Measurements from ENCODE around the gene DNAJC16. TPM values are rescaled to one million over a fixed set of nuclear protein-coding genes. Genes with fewer than 3 reads are reported as not detected.
A peak's percentile ranks its signal among the peaks of the same experiment; 100 is the strongest.

DNAJC16 gene
- total and polyA plus RNA-seq, 9 of the 15 experiments (the other 6 are each of a cell fraction or from before 2014, with no cell fraction given) = 6.9 to 16.8 (median 12.8) TPM

DNA sequence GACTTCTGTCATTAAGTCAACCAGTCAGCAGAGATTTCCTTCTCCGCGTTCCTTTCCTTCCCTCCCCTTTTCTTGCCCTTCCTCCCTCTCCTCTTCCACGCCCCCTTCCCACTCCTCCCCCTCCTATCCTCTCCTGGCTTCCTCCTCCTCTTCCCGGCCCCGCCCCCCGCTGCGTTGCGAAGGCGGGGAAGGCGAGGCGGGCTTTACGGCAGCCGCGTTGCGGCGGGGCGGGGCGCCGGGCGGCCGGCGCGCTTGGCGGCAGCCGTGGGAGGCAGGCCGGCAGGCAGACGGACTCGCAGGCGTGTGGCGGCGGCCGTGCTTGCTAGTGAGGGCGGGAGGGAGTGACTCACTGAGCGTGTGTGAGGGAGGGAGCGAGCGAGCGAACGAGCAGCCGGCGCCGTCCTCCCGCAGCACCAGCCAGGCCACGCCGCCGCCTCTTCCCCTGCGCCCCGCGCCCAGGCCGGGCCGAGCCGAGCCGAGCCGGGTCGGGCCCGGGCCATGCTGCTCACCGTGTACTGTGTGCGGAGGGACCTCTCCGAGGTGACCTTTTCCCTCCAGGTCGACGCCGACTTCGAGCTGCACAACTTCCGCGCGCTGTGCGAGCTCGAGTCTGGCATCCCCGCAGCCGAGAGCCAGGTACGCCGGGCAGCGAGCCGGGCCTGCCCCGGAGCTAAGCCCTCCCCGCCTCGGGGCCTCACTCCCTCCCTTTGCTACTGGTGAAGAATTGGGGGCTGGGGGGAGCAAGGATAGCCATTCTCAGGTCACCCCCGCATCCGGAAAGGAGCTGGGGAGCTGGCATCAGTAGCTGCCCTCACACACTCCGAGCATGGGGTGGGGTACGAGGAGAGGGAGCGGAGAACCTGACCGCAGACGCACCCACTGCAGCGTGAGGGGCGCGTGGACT, 90.8 kb downstream of the DNAJC16 start, which contains the start of gene DDI2 (continued):
- TF ChIP-seq, protein P1, sequence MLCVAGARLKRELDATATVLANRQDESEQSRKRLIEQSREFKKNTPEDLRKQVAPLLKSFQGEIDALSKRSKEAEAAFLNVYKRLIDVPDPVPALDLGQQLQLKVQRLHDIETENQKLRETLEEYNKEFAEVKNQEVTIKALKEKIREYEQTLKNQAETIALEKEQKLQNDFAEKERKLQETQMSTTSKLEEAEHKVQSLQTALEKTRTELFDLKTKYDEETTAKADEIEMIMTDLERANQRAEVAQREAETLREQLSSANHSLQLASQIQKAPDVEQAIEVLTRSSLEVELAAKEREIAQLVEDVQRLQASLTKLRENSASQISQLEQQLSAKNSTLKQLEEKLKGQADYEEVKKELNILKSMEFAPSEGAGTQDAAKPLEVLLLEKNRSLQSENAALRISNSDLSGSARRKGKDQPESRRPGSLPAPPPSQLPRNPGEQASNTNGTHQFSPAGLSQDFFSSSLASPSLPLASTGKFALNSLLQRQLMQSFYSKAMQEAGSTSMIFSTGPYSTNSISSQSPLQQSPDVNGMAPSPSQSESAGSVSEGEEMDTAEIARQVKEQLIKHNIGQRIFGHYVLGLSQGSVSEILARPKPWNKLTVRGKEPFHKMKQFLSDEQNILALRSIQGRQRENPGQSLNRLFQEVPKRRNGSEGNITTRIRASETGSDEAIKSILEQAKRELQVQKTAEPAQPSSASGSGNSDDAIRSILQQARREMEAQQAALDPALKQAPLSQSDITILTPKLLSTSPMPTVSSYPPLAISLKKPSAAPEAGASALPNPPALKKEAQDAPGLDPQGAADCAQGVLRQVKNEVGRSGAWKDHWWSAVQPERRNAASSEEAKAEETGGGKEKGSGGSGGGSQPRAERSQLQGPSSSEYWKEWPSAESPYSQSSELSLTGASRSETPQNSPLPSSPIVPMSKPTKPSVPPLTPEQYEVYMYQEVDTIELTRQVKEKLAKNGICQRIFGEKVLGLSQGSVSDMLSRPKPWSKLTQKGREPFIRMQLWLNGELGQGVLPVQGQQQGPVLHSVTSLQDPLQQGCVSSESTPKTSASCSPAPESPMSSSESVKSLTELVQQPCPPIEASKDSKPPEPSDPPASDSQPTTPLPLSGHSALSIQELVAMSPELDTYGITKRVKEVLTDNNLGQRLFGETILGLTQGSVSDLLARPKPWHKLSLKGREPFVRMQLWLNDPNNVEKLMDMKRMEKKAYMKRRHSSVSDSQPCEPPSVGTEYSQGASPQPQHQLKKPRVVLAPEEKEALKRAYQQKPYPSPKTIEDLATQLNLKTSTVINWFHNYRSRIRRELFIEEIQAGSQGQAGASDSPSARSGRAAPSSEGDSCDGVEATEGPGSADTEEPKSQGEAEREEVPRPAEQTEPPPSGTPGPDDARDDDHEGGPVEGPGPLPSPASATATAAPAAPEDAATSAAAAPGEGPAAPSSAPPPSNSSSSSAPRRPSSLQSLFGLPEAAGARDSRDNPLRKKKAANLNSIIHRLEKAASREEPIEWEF (CRISPR knock-in tag; IDR thresholded peaks at IDR 0.05) = no peak
- TF ChIP-seq PHB (CRISPR knock-in tag; IDR thresholded peaks at IDR 0.05) (peak; percentile 84; the same call in 1 of the 2 replicates), MTA2 (IDR thresholded peaks at IDR 0.05; ENCODE audit: low read depth) (no peak), RBM22 (IDR thresholded peaks at IDR 0.05; ENCODE audit: low read depth, low read length, poor library complexity, severe bottlenecking) (peak; percentile 74), POLR2A (conservative IDR thresholded peaks at IDR 0.05) (peak; percentile 74), TAF9B (IDR thresholded peaks at IDR 0.05; ENCODE audit: partially characterized antibody) (no peak), RBFOX2 (IDR thresholded peaks at IDR 0.05; ENCODE audit: low read depth, low read length) (peak; percentile 98), DDX20 (tag; IDR thresholded peaks at IDR 0.05; ENCODE audit: low read depth) (no peak), ILK (tag; IDR thresholded peaks at IDR 0.05; ENCODE audit: borderline replicate concordance, low read depth) (no peak), SMAD4 (CRISPR knock-in tag; conservative IDR thresholded peaks at IDR 0.05) (peak; percentile 96), PHF8 (IDR thresholded peaks at IDR 0.05; ENCODE audit: borderline replicate concordance, low read length) (peak; percentile 92), HNRNPL (IDR thresholded peaks at IDR 0.05; ENCODE audit: low read depth, low read length) (peak; percentile 40; the same call in 1 of the 2 replicates), SLC30A9 (CRISPR knock-in tag; IDR thresholded peaks at IDR 0.05) (no peak)
- TF ChIP-seq, protein P2, sequence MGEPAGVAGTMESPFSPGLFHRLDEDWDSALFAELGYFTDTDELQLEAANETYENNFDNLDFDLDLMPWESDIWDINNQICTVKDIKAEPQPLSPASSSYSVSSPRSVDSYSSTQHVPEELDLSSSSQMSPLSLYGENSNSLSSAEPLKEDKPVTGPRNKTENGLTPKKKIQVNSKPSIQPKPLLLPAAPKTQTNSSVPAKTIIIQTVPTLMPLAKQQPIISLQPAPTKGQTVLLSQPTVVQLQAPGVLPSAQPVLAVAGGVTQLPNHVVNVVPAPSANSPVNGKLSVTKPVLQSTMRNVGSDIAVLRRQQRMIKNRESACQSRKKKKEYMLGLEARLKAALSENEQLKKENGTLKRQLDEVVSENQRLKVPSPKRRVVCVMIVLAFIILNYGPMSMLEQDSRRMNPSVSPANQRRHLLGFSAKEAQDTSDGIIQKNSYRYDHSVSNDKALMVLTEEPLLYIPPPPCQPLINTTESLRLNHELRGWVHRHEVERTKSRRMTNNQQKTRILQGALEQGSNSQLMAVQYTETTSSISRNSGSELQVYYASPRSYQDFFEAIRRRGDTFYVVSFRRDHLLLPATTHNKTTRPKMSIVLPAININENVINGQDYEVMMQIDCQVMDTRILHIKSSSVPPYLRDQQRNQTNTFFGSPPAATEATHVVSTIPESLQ (CRISPR knock-in tag; IDR thresholded peaks at IDR 0.05) = 0 out of 2 replicates have a peak, but pooled peaks have one; percentile 22
- TF ChIP-seq, protein P3, sequence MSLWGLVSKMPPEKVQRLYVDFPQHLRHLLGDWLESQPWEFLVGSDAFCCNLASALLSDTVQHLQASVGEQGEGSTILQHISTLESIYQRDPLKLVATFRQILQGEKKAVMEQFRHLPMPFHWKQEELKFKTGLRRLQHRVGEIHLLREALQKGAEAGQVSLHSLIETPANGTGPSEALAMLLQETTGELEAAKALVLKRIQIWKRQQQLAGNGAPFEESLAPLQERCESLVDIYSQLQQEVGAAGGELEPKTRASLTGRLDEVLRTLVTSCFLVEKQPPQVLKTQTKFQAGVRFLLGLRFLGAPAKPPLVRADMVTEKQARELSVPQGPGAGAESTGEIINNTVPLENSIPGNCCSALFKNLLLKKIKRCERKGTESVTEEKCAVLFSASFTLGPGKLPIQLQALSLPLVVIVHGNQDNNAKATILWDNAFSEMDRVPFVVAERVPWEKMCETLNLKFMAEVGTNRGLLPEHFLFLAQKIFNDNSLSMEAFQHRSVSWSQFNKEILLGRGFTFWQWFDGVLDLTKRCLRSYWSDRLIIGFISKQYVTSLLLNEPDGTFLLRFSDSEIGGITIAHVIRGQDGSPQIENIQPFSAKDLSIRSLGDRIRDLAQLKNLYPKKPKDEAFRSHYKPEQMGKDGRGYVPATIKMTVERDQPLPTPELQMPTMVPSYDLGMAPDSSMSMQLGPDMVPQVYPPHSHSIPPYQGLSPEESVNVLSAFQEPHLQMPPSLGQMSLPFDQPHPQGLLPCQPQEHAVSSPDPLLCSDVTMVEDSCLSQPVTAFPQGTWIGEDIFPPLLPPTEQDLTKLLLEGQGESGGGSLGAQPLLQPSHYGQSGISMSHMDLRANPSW (CRISPR knock-in tag; IDR thresholded peaks at IDR 0.05) = no peak
- TF ChIP-seq, protein P4, sequence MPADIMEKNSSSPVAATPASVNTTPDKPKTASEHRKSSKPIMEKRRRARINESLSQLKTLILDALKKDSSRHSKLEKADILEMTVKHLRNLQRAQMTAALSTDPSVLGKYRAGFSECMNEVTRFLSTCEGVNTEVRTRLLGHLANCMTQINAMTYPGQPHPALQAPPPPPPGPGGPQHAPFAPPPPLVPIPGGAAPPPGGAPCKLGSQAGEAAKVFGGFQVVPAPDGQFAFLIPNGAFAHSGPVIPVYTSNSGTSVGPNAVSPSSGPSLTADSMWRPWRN (IDR thresholded peaks at IDR 0.05; ENCODE audit: low read depth) = peak; percentile 40; the same call in 1 of the 2 replicates

Data from K562 (cell line).